ENCODE measurements around the gene SSC4D. TPM values are rescaled to one million over a fixed set of nuclear protein-coding genes. Genes with fewer than 3 reads are reported as not detected.

SSC4D gene
- total and polyA plus RNA-seq, 9 of the 15 experiments (the other 6 are each of a cell fraction or from before 2014, with no cell fraction given): 0.06 to 1.1 (median 0.85) TPM; not detected in 1

GRCh38 chr7:76393116-76394031 is 16.1 kb downstream of the SSC4D start (continued):
- 0 out of 2 replicates have a peak, but pooled peaks have one; percentile 28 for TF ChIP-seq SMAD3 (CRISPR knock-in tag; conservative IDR thresholded peaks at IDR 0.05)
- TF ChIP-seq ZNF133 (CRISPR knock-in tag; IDR thresholded peaks at IDR 0.05): no peak
- no peak for TF ChIP-seq KAT2B (IDR thresholded peaks at IDR 0.05; ENCODE audit: low read depth, low read length)
- TF ChIP-seq ZNF668 (CRISPR knock-in tag; IDR thresholded peaks at IDR 0.05): peak; percentile 72; the same call in 1 of the 2 replicates
- peak; percentile 92 for TF ChIP-seq ZNF76 (CRISPR knock-in tag; IDR thresholded peaks at IDR 0.05; ENCODE audit: borderline replicate concordance)
- no peak for TF ChIP-seq HOXB6 (CRISPR knock-in tag; IDR thresholded peaks at IDR 0.05; ENCODE audit: borderline replicate concordance)
- no peak for TF ChIP-seq TOE1 (IDR thresholded peaks at IDR 0.05; ENCODE audit: borderline replicate concordance)
- TF ChIP-seq TOE1 (CRISPR knock-in tag; IDR thresholded peaks at IDR 0.05; ENCODE audit: borderline replicate concordance, low read depth): peak; percentile 97; the same call in 1 of the 2 replicates
- TF ChIP-seq ZKSCAN8 (CRISPR knock-in tag; IDR thresholded peaks at IDR 0.05): no peak
- no peak for TF ChIP-seq KDM4B (IDR thresholded peaks at IDR 0.05; ENCODE audit: borderline replicate concordance in 2 of 2, low read depth in 1 of 2)
- TF ChIP-seq HMG20B (CRISPR knock-in tag; IDR thresholded peaks at IDR 0.05): no peak
- no peak for TF ChIP-seq NUFIP1 (IDR thresholded peaks at IDR 0.05; ENCODE audit: partially characterized antibody)
- no peak for TF ChIP-seq ZNF780A (CRISPR knock-in tag; IDR thresholded peaks at IDR 0.05)
- no peak for TF ChIP-seq TAF7 (tag; IDR thresholded peaks at IDR 0.05)
- TF ChIP-seq ZFP30 (CRISPR knock-in tag; IDR thresholded peaks at IDR 0.05; ENCODE audit: borderline replicate concordance): no peak
- no peak; the same call in 1 of the 2 replicates for TF ChIP-seq PHB (CRISPR knock-in tag; IDR thresholded peaks at IDR 0.05)
- TF ChIP-seq MECOM (CRISPR knock-in tag; IDR thresholded peaks at IDR 0.05): no peak
- no peak for TF ChIP-seq MBD1 (CRISPR knock-in tag; IDR thresholded peaks at IDR 0.05)
- peak; percentile 94 for TF ChIP-seq FIP1L1 (IDR thresholded peaks at IDR 0.05; ENCODE audit: low read depth, low read length, poor library complexity, severe bottlenecking)
- no peak for TF ChIP-seq U2AF1 (optimal IDR thresholded peaks at IDR 0.05; ENCODE audit: low read depth, low read length)
- TF ChIP-seq GABPB2 (CRISPR knock-in tag; conservative IDR thresholded peaks at IDR 0.05): no peak; the same call in 1 of the 2 replicates
- peak; percentile 90 to 96 for TF ChIP-seq E2F6 (IDR thresholded peaks at IDR 0.05; ENCODE audit: borderline replicate concordance in 1 of 2, extremely low read depth in 1 of 2, insufficient read depth in 1 of 2, insufficient read length in 1 of 2, low read depth in 1 of 2, low read length in 1 of 2, poor library complexity in 1 of 2, severe bottlenecking in 1 of 2)
- TF ChIP-seq HDAC2 (IDR thresholded peaks at IDR 0.05): no peak; the same call in 1 of the 2 replicates
- peak; percentile 79 for TF ChIP-seq POU5F1 (IDR thresholded peaks at IDR 0.05; ENCODE audit: borderline replicate concordance, low read depth, low read length, partially characterized antibody)
- no peak for TF ChIP-seq BCOR (IDR thresholded peaks at IDR 0.05)
- TF ChIP-seq SRSF3 (IDR thresholded peaks at IDR 0.05; ENCODE audit: insufficient read depth, low read length): no peak
- TF ChIP-seq ZKSCAN3 (CRISPR knock-in tag; IDR thresholded peaks at IDR 0.05): no peak

Measured in K562 (cell line).